ENCODE data around the gene PLAAT3.
"Not testable (repeated sequence)": the region's sequence is repeated elsewhere in the genome, so short reads cannot be mapped to it uniquely, and the experiment has no call there.

GRCh38 chr11:63638436-63638835 is 24.2 kb upstream of the PLAAT3 start:
- not testable (repeated sequence) for TF ChIP-seq POLR2A (IDR thresholded peaks at IDR 0.05; ENCODE audit: low read length); GATA1 (IDR thresholded peaks at IDR 0.05; ENCODE audit: low read depth, low read length)

Measured in erythroblast (primary cell).